Liver (tissue), 9 donors: ENCODE measurements around the gene MN1. TPM values are rescaled to one million over a fixed set of nuclear protein-coding genes. Genes with fewer than 3 reads are reported as not detected.
"Not testable (repeated sequence)": the region's sequence is repeated elsewhere in the genome, so short reads cannot be mapped to it uniquely, and the experiment has no call there.

Source experiments
- DNase-seq: peaks from one replicate; pipeline ENCODE4 v3.0.0-alpha.2; 2017; ENCODE audit warnings: low spot score
- H3K27ac ChIP-seq, 2 donors: one replicate each; pipeline ENCODE4 v1.7.0; 2013; ENCODE audit warnings: inconsistent platforms in 2 of 2, low read length in 2 of 2, control low read depth in 1 of 2, low read depth in 1 of 2, mild to moderate bottlenecking in 1 of 2
- H3K27me3 ChIP-seq, 4 donors: one replicate each; pipeline versions ENCODE4 v1.6.1 to v1.7.0; 2013; ENCODE audit warnings: low read length in 3 of 4, inconsistent platforms in 1 of 4, mild to moderate bottlenecking in 1 of 4, moderate library complexity in 1 of 4; ENCODE audit not compliant: control insufficient read depth in 4 of 4, insufficient read depth in 4 of 4
- H3K36me3 ChIP-seq, 4 donors: one replicate each; pipeline versions ENCODE4 v1.6.1 to v1.7.0; 2013; ENCODE audit warnings: low read length in 3 of 4, mild to moderate bottlenecking in 3 of 4, low read depth in 1 of 4, moderate library complexity in 1 of 4; ENCODE audit not compliant: control insufficient read depth in 4 of 4, insufficient read depth in 3 of 4
- H3K4me1 ChIP-seq, 4 donors: one replicate each; pipeline versions ENCODE4 v1.6.1 to v1.7.0; 2013; ENCODE audit warnings: low read length in 3 of 4, mild to moderate bottlenecking in 3 of 4, moderate library complexity in 1 of 4; ENCODE audit not compliant: control insufficient read depth in 4 of 4, insufficient read depth in 4 of 4
- H3K4me3 ChIP-seq, 3 donors: one replicate each; pipeline versions ENCODE4 v1.6.1 to v1.7.0; 2013; ENCODE audit warnings: low read length in 3 of 3, control low read depth in 1 of 3, low read depth in 1 of 3, mild to moderate bottlenecking in 1 of 3
- H3K9ac ChIP-seq, 2 donors: one replicate each; pipeline ENCODE4 v1.7.0; 2013; ENCODE audit warnings: low read length in 2 of 2, mild to moderate bottlenecking in 2 of 2, moderate library complexity in 2 of 2, control low read depth in 1 of 2, low read depth in 1 of 2
- H3K9me3 ChIP-seq, 4 donors: one replicate each; pipeline versions ENCODE4 v1.6.1 to v1.7.0; 2013; ENCODE audit warnings: low read length in 3 of 4; ENCODE audit not compliant: control insufficient read depth in 4 of 4
- EGR1 ChIP-seq, 2 donors: IDR thresholded peaks; 2 replicates each; pipeline ENCODE4 v1.6.1; 2016 to 2018; ENCODE audit warnings: antibody characterized with exemption in 2 of 2, low read depth in 2 of 2
- FOXA1 ChIP-seq: IDR thresholded peaks from 2 replicates; pipeline ENCODE4 v1.6.1; 2016; ENCODE audit warnings: antibody characterized with exemption
- GABPA ChIP-seq, 2 donors: IDR thresholded peaks in 1 of 2; conservative IDR thresholded peaks in 1 of 2; 2 replicates each; pipeline ENCODE4 v1.6.1; 2016; ENCODE audit warnings: antibody characterized with exemption in 2 of 2, mild to moderate bottlenecking in 1 of 2, moderate library complexity in 1 of 2
- HNF4A ChIP-seq, 2 donors: conservative IDR thresholded peaks; 2 replicates each; pipeline ENCODE4 v1.6.1; 2016; ENCODE audit warnings: antibody characterized with exemption in 2 of 2, mild to moderate bottlenecking in 2 of 2
- HNF4G ChIP-seq: IDR thresholded peaks from 2 replicates; pipeline ENCODE4 v1.6.1; 2016; ENCODE audit warnings: antibody characterized with exemption
- JUND ChIP-seq, 2 donors: IDR thresholded peaks; 2 replicates each; pipeline ENCODE4 v1.6.1; 2016; ENCODE audit warnings: antibody characterized with exemption in 2 of 2
- NR2F2 ChIP-seq: IDR thresholded peaks from 2 replicates; pipeline ENCODE4 v1.6.1; 2016; ENCODE audit warnings: antibody characterized with exemption
- RAD21 ChIP-seq, 2 donors: IDR thresholded peaks; 2 replicates each; pipeline ENCODE4 v1.6.1; 2016; ENCODE audit warnings: antibody characterized with exemption in 2 of 2, mild to moderate bottlenecking in 2 of 2
- RXRA ChIP-seq, 2 donors: IDR thresholded peaks; 2 replicates each; pipeline ENCODE4 v1.6.1; 2017 to 2018; ENCODE audit warnings: antibody characterized with exemption in 2 of 2, mild to moderate bottlenecking in 1 of 2
- SP1 ChIP-seq: IDR thresholded peaks from 2 replicates; pipeline ENCODE4 v1.6.1; 2018; ENCODE audit warnings: antibody characterized with exemption, mild to moderate bottlenecking
- TAF1 ChIP-seq: conservative IDR thresholded peaks from 2 replicates; pipeline ENCODE4 v1.6.1; 2016; ENCODE audit warnings: antibody characterized with exemption, mild to moderate bottlenecking
- YY1 ChIP-seq: IDR thresholded peaks from 2 replicates; pipeline ENCODE4 v1.6.1; 2016; ENCODE audit warnings: antibody characterized with exemption, mild to moderate bottlenecking
- WGBS: extraction: QIAGEN DNeasy Blood & Tissue Kit; methylation state at CpG from one replicate; pipeline ENCODE4 v1.1.7; 2013; 5-methylcytosine and 5-hydroxymethylcytosine counted together
- polyA plus RNA-seq, 2 donors: library from polyadenylated mRNA; stranded (reverse) in 1 of 2; unstranded in 1 of 2; fragments of 200-250 nt in 1 of 2; fragments of >200 nt in 1 of 2; fragmentation: Nextera tagmentation in 1 of 2; extraction: Ambion mirVana in 1 of 2; gene quantifications; one replicate each; pipeline versions ENCODE4 v1.2.1 to v1.2.3, GENCODE V29; 2013 to 2015
- total RNA-seq, 2 donors: library from RNA; depleted of rRNA; stranded (reverse); fragments of >200 nt; gene quantifications; one replicate each; pipeline ENCODE4 v1.2.3, GENCODE V29; 2014
- TF ChIP-seq, protein P1 (sequence below): IDR thresholded peaks from 2 replicates; pipeline ENCODE4 v1.6.1; 2016; ENCODE audit warnings: antibody characterized with exemption
- TF ChIP-seq, protein P2 (sequence below): IDR thresholded peaks from 2 replicates; pipeline ENCODE4 v1.6.1; 2016; ENCODE audit warnings: antibody characterized with exemption
- TF ChIP-seq, protein P3 (sequence below): fragments of 150-350 bp; IDR thresholded peaks from 2 replicates; pipeline ENCODE4 v1.5.1; 2017; ENCODE audit warnings: improper control_type of control experiment, low read depth, low read length; ENCODE audit not compliant: missing input control
- donor health status: healthy.
- donor health status: healthy.
- donor health status: healthy.
- donor health status: healthy.
- donor health status: healthy.

MN1 gene
- total and polyA plus RNA-seq, 4 donors = 0.10 to 0.33 (median 0.21) TPM

DNA sequence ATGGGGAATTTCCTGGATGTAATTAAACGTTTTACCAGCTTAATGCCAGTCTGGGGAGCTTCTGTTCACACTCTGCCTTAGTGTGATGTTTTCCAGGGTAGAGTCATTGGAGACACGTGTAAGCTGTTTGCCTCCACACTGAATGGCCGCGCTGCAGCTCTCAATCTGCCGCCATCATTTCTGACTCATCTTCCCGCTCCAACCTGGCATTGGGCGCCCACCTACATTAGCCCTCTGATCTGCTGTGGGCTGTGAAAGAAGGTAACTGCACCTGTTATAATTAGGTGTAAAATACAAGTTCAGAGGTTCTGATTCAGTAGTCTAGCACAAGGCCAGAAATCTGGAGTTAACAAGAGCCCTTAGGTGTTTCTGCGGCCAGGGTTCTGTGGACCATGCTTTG, 54.6 kb downstream of the MN1 start:
- H3K27me3 ChIP-seq = peaks cover 0 to 4% (median 0%) of the 10 kb centered on the region in 4 donors
- H3K4me3 ChIP-seq = no peak overlapping the region
- no peaks in the 10 kb centered on the region for H3K4me1 ChIP-seq
- no peak for TF ChIP-seq JUND (IDR thresholded peaks at IDR 0.05)
- H3K9me3 ChIP-seq = peaks cover 0 to 3% (median 0%) of the 10 kb centered on the region in 4 donors
- WGBS = 83% methylated on average over 8 of the region's 8 CpGs
- H3K9ac ChIP-seq = no peak overlapping the region
- no peak for DNase-seq
- H3K27ac ChIP-seq = no peak overlapping the region
- no peaks in the 10 kb centered on the region for H3K36me3 ChIP-seq

DNA sequence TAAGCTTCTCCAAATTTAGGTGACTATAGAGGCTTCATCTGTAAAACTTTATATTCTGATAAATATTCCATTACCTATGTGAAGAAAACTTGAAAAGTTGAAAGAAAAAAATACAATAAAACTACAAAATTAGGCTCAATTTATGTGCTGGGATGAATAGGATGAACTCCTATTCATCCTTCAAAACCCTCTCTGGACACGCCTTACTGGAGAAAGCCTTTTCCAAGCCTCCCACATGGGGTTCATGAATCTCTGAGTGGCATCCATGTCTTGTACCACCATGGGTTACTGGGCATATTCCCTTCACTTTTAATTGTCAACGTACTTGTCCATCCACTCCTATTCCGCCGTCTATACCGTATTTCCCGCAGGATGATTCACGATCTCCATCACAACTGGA, 55.7 kb downstream of the MN1 start:
- Histone ChIP-seq H3K9ac (no peak overlapping the region), H3K4me3 (no peak overlapping the region), H3K27ac (no peak overlapping the region), H3K9me3 (peaks cover 0 to 3% (median 0%) of the 10 kb centered on the region in 4 donors), H3K36me3 (no peaks in the 10 kb centered on the region), H3K27me3 (peaks cover 0 to 4% (median 0%) of the 10 kb centered on the region in 4 donors), H3K4me1 (no peaks in the 10 kb centered on the region)
- WGBS = 96% methylated on average over 7 of the region's 7 CpGs
- no peak for DNase-seq
- TF ChIP-seq EGR1 (IDR thresholded peaks at IDR 0.05; ENCODE audit: low read depth in 2 of 2) (no peak), JUND (IDR thresholded peaks at IDR 0.05) (no peak), RXRA (IDR thresholded peaks at IDR 0.05) (no peak), GABPA (IDR thresholded peaks at IDR 0.05 in 1 of 2, conservative IDR thresholded peaks at IDR 0.05 in 1 of 2) (no peak)
- TF ChIP-seq, protein P1, sequence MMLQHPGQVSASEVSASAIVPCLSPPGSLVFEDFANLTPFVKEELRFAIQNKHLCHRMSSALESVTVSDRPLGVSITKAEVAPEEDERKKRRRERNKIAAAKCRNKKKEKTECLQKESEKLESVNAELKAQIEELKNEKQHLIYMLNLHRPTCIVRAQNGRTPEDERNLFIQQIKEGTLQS = no peak

DNA sequence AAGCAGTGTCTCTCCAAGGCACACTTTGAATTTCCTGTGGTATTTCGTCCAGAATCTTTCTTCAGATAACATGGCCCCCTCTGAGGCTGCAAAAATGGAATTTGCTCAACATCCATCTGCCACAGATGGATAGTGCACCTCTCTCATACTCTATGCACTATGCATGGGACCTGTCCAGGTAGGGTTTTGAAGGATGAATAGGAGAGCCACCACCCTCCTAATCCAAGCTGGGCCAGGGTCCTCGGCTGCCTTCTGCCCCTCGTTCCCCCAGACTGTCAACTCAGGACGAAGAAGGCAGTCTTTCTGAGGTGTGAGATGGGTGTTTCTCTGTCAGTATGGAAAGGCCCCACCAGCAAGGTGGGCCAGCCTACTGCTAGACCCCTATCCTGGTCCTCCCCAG, 56.4 kb downstream of the MN1 start:
- Histone ChIP-seq H3K4me1 (no peaks in the 10 kb centered on the region), H3K27me3 (peaks cover 0 to 4% (median 0%) of the 10 kb centered on the region in 4 donors), H3K9me3 (peaks cover 0 to 3% (median 0%) of the 10 kb centered on the region in 4 donors), H3K4me3 (no peak overlapping the region), H3K36me3 (no peaks in the 10 kb centered on the region), H3K9ac (no peak overlapping the region), H3K27ac (no peak overlapping the region)
- no peak for DNase-seq
- 84% methylated on average over 4 of the region's 4 CpGs for WGBS
- TF ChIP-seq TAF1 = no peak

DNA sequence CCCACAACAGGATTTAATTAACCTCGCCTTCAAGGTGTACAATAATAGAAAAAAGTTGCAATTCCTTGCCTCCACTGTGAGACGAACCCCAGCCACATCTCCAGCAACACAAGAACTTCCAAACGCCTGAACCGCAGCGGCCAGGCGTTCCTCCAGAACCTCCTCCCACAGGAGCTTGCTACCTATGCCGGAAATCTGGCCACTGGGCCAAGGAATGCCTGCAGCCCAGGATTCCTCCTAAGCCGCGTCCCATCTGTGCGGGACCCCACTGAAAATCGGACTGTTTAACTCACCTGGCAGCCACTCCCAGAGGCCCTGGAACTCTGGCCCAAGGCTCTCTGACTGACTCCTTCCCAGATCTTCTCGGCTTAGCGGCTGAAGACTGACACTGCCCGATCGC, 57.5 kb downstream of the MN1 start:
- H3K36me3 ChIP-seq, H3K27me3 ChIP-seq, H3K9ac ChIP-seq, H3K4me1 ChIP-seq, H3K9me3 ChIP-seq, H3K4me3 ChIP-seq, H3K27ac ChIP-seq, DNase-seq: not testable (repeated sequence)
- WGBS = 43% methylated on average over 14 of the region's 15 CpGs

DNA sequence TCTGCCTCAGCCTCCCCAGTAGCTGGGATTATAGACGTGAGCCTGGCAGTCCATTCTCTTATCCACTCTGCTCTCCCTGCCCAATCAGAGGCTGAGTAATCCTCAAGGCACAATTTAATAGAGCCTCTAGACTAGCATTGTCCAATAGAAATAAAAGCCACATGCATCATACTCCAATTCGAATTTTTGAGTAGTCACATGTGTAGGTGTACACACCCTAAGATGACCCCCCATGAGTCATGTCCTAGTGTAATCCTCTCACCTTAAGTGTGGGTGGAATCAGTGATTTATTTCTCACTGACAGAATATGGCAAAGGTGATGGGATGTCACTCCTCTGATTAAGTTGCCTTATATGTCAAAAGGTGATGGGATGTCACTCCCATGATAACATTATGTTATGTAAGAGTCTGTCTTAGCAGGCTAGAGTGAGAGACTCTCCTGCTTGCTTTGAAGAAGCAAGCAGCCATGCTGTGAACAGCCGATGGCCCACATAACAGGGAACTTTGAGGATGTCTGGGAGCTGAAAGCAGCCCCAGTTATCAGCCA, 61.3 kb downstream of the MN1 start:
- no peak overlapping the region for H3K9ac ChIP-seq
- H3K36me3 ChIP-seq = no peaks in the 10 kb centered on the region
- 86% methylated on average over 3 of the region's 3 CpGs for WGBS
- TF ChIP-seq RXRA (IDR thresholded peaks at IDR 0.05) (no peak), FOXA1 (no peak), RAD21 (IDR thresholded peaks at IDR 0.05) (no peak), YY1 (no peak), GABPA (IDR thresholded peaks at IDR 0.05 in 1 of 2, conservative IDR thresholded peaks at IDR 0.05 in 1 of 2) (no peak), HNF4A (conservative IDR thresholded peaks at IDR 0.05) (no peak), NR2F2 (no peak), HNF4G (no peak), JUND (IDR thresholded peaks at IDR 0.05) (no peak), SP1 (no peak), TAF1 (no peak)
- TF ChIP-seq, protein P1 = no peak
- TF ChIP-seq, protein P2, sequence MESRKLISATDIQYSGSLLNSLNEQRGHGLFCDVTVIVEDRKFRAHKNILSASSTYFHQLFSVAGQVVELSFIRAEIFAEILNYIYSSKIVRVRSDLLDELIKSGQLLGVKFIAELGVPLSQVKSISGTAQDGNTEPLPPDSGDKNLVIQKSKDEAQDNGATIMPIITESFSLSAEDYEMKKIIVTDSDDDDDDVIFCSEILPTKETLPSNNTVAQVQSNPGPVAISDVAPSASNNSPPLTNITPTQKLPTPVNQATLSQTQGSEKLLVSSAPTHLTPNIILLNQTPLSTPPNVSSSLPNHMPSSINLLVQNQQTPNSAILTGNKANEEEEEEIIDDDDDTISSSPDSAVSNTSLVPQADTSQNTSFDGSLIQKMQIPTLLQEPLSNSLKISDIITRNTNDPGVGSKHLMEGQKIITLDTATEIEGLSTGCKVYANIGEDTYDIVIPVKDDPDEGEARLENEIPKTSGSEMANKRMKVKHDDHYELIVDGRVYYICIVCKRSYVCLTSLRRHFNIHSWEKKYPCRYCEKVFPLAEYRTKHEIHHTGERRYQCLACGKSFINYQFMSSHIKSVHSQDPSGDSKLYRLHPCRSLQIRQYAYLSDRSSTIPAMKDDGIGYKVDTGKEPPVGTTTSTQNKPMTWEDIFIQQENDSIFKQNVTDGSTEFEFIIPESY = no peak
- TF ChIP-seq, protein P3, sequence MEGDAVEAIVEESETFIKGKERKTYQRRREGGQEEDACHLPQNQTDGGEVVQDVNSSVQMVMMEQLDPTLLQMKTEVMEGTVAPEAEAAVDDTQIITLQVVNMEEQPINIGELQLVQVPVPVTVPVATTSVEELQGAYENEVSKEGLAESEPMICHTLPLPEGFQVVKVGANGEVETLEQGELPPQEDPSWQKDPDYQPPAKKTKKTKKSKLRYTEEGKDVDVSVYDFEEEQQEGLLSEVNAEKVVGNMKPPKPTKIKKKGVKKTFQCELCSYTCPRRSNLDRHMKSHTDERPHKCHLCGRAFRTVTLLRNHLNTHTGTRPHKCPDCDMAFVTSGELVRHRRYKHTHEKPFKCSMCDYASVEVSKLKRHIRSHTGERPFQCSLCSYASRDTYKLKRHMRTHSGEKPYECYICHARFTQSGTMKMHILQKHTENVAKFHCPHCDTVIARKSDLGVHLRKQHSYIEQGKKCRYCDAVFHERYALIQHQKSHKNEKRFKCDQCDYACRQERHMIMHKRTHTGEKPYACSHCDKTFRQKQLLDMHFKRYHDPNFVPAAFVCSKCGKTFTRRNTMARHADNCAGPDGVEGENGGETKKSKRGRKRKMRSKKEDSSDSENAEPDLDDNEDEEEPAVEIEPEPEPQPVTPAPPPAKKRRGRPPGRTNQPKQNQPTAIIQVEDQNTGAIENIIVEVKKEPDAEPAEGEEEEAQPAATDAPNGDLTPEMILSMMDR = no peak

More for the DNA sequence above, 61.3 kb downstream of the MN1 start:
- Histone ChIP-seq H3K4me3 (no peak overlapping the region), H3K27ac (no peak overlapping the region), H3K9me3 (peaks cover 0 to 3% (median 0%) of the 10 kb centered on the region in 4 donors), H3K4me1 (no peaks in the 10 kb centered on the region), H3K27me3 (peaks cover 0 to 3% (median under 1%) of the 10 kb centered on the region in 4 donors)
- DNase-seq = no peak
